T-helper 1 cell treated with Interleukin-12 subunit alpha and Interleukin-12 subunit beta and Interleukin-4 antibody, amounts not matched to agents 30 μg/mL and 1 μg/mL, for 36 hours (primary cell): ENCODE data around the gene CDKL4.

Source experiments
- H3K27ac Mint-ChIP-seq: one replicate; pipeline ENCODE4 v1.8.0; 2021; ENCODE audit warnings: mild to moderate bottlenecking, mixed read lengths
- H3K27me3 Mint-ChIP-seq: one replicate; pipeline ENCODE4 v1.8.0; 2021; ENCODE audit warnings: low read depth, mixed read lengths
- H3K36me3 Mint-ChIP-seq: one replicate; pipeline ENCODE4 v1.8.0; 2021; ENCODE audit warnings: low read depth, mixed read lengths
- H3K4me1 Mint-ChIP-seq: one replicate; pipeline ENCODE4 v1.8.0; 2021; ENCODE audit warnings: low read depth, mixed read lengths
- H3K4me3 Mint-ChIP-seq: one replicate; pipeline ENCODE4 v1.8.0; 2021; ENCODE audit warnings: mild to moderate bottlenecking, moderate library complexity, mixed read lengths
- H3K9me3 Mint-ChIP-seq: one replicate; pipeline ENCODE4 v1.8.0; 2021; ENCODE audit warnings: mixed read lengths

CDKL4 gene

DNA sequence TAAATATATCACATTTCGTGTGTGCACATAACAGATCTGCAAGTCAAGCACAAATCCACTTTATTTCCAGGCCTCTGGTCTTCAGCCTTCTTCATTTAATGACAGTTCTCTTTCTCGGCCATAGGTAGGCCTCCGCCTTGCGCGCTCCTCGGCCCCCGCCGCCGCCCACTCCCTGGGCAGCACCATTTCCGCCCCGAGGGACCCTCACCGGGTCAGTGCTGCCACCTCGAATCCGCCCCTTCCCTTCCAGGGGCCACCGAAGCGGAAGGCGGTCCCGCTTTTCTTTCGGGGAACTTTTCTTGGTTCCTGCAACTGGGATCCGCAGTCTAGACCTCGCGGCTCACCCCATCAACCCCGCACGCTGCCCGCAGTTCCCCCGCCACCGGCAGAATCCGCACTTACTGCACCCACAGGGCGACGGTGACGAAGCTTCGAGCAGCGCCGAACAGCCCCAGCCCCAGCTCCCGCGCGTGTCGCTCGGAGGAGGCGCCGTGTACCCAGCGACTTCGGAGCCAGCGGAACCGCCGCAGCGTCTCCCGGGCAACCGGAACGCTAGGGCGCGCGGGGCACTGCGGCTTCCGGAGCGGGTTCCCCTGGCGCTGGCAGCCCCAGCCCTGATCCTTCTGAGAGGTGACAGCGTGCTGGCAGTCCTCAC is at the start of gene CDKL4:
Gene CDKL4 (minus strand): TSS at position 502 of the 655 bp plus-strand sequence.
- Mint-ChIP-seq H3K4me1 (peaks cover 14% of the 10 kb centered on the region), H3K9me3 (no peaks in the 10 kb centered on the region), H3K36me3 (peaks cover 2% of the 10 kb centered on the region), H3K4me3 (peak within 1 kb of the TSS; percentile 77), H3K27me3 (peaks cover 4% of the 10 kb centered on the region), H3K27ac (no peak within 1 kb of the TSS)

DNA sequence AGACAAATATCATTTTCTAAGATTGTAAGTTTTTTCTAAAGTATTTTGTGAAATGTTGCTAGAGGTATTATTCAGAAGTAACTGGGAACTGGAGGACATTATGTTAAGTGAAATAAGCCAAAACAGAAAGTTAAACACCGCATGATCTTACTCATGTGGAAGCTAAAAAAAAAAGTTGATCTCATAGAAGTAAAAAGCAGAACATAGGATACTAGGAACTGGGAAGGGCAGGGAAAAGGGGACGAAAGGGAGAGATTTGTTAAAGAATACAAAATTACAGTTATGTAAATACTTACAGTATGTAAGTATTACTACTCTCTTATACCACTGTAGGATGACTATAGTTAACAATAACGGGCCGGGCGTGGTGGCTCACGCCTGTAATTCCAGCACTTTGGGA is 46.7 kb upstream of the CDKL4 start:
- Mint-ChIP-seq H3K27me3 (no peaks in the 10 kb centered on the region), H3K36me3 (peaks cover 5% of the 10 kb centered on the region), H3K4me1 (no peaks in the 10 kb centered on the region), H3K27ac (no peak overlapping the region), H3K9me3 (no peaks in the 10 kb centered on the region), H3K4me3 (no peak overlapping the region)

DNA sequence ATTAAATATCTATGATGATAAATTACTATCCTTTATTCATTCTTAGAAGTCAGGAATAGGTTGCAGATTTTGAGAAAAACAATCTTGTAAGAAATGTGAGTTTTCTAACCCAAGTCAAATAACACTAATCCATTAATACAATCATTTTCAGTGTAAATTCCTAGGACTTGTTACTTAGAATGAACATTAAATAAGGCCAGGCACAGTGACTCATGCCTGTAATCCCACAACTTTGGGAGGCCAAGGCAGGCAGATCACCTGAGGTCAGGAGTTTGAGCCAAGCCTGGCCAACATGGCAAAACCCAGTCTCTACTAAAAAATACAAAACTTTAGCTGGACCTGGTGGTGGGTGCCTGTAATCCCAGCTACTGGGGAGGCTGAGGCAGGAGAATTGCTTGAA is 45.8 kb upstream of the CDKL4 start:
- no peaks in the 10 kb centered on the region for H3K9me3 Mint-ChIP-seq
- peaks cover 5% of the 10 kb centered on the region for H3K36me3 Mint-ChIP-seq
- no peaks in the 10 kb centered on the region for H3K27me3 Mint-ChIP-seq
- H3K27ac Mint-ChIP-seq: no peak overlapping the region
- H3K4me1 Mint-ChIP-seq: no peaks in the 10 kb centered on the region
- no peak overlapping the region for H3K4me3 Mint-ChIP-seq

DNA sequence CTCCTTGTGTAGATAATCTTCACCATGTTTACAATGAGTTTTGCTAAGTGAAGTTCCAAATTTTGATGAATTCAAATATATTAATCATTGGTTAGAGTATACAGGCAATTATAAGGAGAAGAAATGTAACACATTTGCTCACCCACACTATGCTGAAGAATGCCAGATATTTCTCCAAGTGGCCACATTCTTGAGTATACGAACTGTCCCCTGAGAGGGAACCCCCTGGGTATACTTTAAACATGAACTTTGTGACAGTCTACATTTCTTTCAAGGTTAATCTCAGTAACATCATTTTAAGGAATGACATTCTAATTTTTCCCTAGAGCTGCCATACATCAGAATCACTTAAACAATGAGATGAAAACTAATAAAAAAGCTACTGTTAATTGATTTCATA is 39.8 kb upstream of the CDKL4 start:
- no peaks in the 10 kb centered on the region for H3K9me3 Mint-ChIP-seq
- H3K27ac Mint-ChIP-seq: no peak overlapping the region
- no peaks in the 10 kb centered on the region for H3K4me1 Mint-ChIP-seq
- H3K4me3 Mint-ChIP-seq: no peak overlapping the region
- H3K36me3 Mint-ChIP-seq: peaks cover 2% of the 10 kb centered on the region
- no peaks in the 10 kb centered on the region for H3K27me3 Mint-ChIP-seq

DNA sequence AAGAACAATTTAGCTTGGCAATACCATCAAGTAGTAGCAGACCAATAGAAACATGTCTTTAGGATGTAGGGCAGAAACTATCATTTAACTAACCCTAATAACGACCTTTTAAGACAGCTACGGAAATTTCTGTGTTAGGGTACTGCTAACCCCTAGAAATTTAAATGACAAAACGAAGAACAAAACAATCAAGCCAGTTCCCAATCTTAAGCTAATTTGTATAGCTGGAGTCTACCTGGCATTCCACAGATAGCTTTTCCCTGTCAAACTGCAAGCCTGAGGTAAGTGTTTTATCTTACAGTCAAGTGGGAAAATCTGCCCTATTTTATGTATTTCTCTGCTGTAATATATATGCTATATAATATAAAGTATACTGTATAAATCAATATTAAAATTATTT is 37.6 kb upstream of the CDKL4 start:
- no peaks in the 10 kb centered on the region for H3K4me1 Mint-ChIP-seq

DNA sequence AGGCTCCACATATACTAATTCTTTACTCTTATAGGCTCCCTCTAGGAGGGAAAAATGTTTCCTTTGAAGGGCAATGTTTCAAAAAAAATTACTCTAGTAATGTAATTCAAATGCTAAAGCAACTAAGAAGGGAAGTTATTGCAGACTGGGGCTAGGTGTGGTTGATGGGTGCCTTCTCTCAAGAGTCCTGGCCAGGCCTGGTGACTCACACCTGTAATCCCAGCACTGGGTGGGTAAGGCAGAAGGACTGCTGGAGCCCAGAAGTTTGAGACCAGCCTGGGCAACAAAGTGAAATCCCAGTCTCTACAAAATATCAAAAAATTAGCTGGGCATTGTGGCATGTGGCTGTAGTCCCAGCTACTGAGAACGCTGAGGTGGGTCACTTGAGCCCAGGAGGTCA is 31.2 kb upstream of the CDKL4 start:
- H3K27me3 Mint-ChIP-seq: no peaks in the 10 kb centered on the region
- H3K4me3 Mint-ChIP-seq: no peak overlapping the region
- no peaks in the 10 kb centered on the region for H3K4me1 Mint-ChIP-seq
- H3K27ac Mint-ChIP-seq: no peak overlapping the region
- H3K9me3 Mint-ChIP-seq: no peaks in the 10 kb centered on the region
- H3K36me3 Mint-ChIP-seq: peaks cover 5% of the 10 kb centered on the region

More for the DNA sequence above, 37.6 kb upstream of the CDKL4 start:
- H3K27me3 Mint-ChIP-seq: no peaks in the 10 kb centered on the region
- no peak overlapping the region for H3K27ac Mint-ChIP-seq
- H3K9me3 Mint-ChIP-seq: no peaks in the 10 kb centered on the region
- H3K4me3 Mint-ChIP-seq: no peak overlapping the region
- H3K36me3 Mint-ChIP-seq: peaks cover 7% of the 10 kb centered on the region

DNA sequence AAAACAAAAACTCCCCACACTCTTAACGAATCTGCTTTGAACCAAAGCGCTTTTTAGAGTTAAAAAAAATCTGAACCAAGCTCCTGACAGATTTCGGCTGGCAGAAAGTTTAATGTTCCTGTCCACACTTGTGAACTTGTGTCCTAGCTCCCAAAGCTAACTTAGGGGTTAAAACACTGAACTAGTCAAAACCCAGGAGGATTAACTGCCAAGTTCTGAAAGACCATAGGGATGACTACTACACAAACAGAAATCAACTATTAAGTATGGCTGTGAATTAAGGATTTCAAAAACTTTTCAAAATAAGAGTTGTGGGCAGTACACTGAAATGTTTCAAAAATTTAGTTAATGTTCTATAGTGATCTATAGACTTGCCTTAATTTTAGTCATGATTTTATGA is 26.2 kb upstream of the CDKL4 start:
- no peak overlapping the region for H3K4me3 Mint-ChIP-seq
- H3K36me3 Mint-ChIP-seq: no peaks in the 10 kb centered on the region
- H3K4me1 Mint-ChIP-seq: peaks cover 11% of the 10 kb centered on the region
- no peaks in the 10 kb centered on the region for H3K27me3 Mint-ChIP-seq
- no peak overlapping the region for H3K27ac Mint-ChIP-seq
- no peaks in the 10 kb centered on the region for H3K9me3 Mint-ChIP-seq

DNA sequence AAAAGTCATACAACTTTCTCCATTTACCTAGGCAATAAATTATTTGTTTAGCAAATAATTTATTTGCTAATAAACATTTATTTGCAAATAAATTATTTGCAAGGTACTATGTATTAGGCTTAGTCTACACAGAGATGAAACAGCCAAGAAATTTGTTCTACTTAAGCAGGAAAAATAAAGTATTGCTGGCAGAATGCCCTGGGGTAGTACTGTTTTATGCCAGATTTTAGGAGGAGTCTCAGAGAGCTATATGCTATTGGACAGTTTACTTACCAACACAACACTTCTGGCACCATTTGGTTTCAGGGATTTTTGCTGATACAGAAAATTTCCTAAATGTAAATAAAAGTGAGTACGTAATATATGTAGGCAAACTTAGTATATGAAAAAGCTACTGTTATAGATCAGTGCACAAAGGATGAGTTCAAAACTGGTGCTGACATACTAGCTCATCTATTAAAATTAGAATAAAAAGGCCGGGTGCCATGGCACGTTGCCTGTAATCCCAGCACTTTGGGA is 23.2 kb upstream of the CDKL4 start:
- Mint-ChIP-seq H3K36me3 (peaks cover 3% of the 10 kb centered on the region), H3K27ac (no peak overlapping the region)

DNA sequence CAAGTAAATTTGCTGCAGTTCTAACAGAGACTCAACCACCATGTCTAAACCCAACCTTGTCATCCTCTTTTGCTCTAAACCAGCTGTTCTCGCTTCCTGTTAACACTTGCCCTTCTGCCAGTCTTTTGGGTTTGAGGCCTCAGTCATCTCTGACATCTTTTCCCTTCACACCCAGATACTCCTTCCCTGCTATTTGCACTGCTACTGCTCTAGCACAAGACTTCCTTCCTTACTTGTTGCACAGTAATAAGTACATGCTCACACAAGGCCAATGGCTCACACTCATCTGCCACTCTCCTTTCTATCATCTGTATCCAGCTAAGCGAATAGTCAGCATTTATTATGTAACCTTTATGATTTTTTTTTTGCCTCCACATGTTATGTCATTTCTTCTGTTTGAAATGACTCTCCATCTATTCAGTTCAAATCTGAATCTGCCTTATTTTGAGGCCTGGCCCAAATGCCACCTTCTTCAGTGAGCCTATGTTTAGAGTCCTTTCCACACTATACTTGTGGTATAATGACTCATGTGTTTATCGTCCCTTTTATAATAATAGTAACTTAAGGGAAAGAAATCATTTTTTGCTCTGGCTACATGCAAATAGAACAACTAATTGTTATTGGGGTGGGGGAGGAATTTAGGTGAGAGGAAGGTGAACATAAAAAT is 22.5 kb upstream of the CDKL4 start:
- H3K4me3 Mint-ChIP-seq: no peak overlapping the region
- peaks cover 17% of the 10 kb centered on the region for H3K4me1 Mint-ChIP-seq
- peaks cover 3% of the 10 kb centered on the region for H3K36me3 Mint-ChIP-seq
- no peaks in the 10 kb centered on the region for H3K27me3 Mint-ChIP-seq
- no peaks in the 10 kb centered on the region for H3K9me3 Mint-ChIP-seq
- H3K27ac Mint-ChIP-seq: peak overlapping the region; percentile 0

More for the DNA sequence above, 23.2 kb upstream of the CDKL4 start:
- Mint-ChIP-seq H3K9me3 (no peaks in the 10 kb centered on the region), H3K4me1 (peaks cover 17% of the 10 kb centered on the region), H3K4me3 (no peak overlapping the region), H3K27me3 (no peaks in the 10 kb centered on the region)

DNA sequence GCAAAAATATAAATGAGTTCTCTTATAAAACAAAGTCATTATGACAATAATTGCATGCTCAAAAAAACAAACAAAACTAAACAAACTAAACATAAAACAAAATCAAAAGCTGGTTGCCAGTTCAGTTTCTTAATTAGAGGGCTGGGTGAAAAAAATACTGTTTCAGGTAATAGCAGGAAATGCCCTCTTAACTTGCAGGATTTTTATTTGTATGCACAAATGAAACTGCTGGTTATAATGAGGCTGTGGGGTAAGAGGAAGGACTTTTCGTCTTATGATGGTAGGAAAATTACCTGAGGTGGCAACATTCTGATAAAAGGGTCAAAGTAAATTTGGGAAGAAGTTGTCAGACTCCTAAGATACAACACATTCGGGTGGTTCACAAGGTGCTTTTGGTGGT is 21.5 kb upstream of the CDKL4 start:
- H3K9me3 Mint-ChIP-seq: no peaks in the 10 kb centered on the region
- peaks cover 3% of the 10 kb centered on the region for H3K36me3 Mint-ChIP-seq
- H3K27me3 Mint-ChIP-seq: no peaks in the 10 kb centered on the region
- H3K27ac Mint-ChIP-seq: no peak overlapping the region
- no peak overlapping the region for H3K4me3 Mint-ChIP-seq
- peaks cover 17% of the 10 kb centered on the region for H3K4me1 Mint-ChIP-seq

DNA sequence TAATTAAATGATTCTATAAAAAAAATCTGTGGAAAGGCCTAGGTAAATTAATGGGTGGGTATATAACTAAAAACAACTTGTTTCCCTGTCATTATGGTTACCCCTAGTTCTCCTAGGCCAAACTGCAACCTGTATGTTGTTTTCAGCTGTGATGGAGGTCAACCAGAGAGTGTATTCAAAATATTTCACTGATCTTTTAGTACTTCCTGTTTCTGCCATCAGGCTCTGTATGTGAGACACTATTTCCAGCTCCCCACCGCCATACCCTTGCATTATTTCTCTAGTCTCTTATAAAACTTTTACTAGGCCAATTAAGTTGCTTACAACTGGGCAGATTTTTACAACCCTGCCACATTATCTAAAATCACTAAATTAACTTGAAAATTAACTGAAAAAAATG is 21.0 kb upstream of the CDKL4 start:
- Mint-ChIP-seq H3K4me1 (peaks cover 17% of the 10 kb centered on the region), H3K27me3 (no peaks in the 10 kb centered on the region), H3K36me3 (peaks cover 3% of the 10 kb centered on the region), H3K27ac (no peak overlapping the region), H3K4me3 (no peak overlapping the region), H3K9me3 (no peaks in the 10 kb centered on the region)

DNA sequence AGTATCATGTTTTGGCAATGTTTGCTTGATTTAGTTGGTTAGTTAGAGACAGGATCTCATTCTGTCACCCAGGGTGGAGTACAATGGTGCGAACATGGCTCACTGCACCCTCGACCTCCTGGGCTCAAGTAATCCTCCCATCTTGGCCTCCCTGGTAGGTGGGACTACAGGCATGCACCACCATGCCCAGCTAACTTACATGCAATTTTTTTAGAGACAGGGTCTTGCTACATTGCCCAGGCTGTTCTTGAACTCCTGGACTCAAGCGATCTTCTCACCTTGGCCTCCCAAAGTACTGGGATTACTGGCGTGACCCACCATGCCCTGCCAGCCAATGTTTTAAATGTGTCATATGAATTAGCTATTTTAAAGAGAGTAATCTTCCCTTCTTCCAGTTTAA is 16.3 kb upstream of the CDKL4 start:
- Mint-ChIP-seq H3K27me3 (no peaks in the 10 kb centered on the region), H3K4me3 (no peak overlapping the region), H3K27ac (no peak overlapping the region), H3K9me3 (no peaks in the 10 kb centered on the region), H3K36me3 (peaks cover 8% of the 10 kb centered on the region), H3K4me1 (peaks cover 7% of the 10 kb centered on the region)

DNA sequence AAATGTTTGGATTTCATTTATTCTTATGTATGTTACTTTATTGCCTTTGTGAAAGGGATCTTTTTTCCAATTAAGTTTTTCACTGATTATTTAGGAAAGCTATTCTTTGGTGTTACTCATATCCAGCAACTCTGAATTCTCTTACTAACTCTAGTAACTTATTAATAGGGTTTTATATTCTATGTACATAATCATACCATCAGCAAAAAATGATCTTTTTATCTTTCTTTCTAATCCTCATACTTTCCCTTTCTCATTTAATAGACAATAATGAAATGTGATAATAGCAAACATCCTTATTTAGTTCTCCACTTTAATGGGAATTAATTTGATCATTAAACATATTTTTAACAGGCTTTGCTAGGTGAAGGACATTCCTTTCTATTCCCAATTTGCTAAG is 12.3 kb upstream of the CDKL4 start:
- Mint-ChIP-seq H3K27ac (no peak overlapping the region), H3K4me1 (no peaks in the 10 kb centered on the region), H3K9me3 (peaks cover 4% of the 10 kb centered on the region), H3K4me3 (no peak overlapping the region), H3K36me3 (peaks cover 15% of the 10 kb centered on the region), H3K27me3 (no peaks in the 10 kb centered on the region)

DNA sequence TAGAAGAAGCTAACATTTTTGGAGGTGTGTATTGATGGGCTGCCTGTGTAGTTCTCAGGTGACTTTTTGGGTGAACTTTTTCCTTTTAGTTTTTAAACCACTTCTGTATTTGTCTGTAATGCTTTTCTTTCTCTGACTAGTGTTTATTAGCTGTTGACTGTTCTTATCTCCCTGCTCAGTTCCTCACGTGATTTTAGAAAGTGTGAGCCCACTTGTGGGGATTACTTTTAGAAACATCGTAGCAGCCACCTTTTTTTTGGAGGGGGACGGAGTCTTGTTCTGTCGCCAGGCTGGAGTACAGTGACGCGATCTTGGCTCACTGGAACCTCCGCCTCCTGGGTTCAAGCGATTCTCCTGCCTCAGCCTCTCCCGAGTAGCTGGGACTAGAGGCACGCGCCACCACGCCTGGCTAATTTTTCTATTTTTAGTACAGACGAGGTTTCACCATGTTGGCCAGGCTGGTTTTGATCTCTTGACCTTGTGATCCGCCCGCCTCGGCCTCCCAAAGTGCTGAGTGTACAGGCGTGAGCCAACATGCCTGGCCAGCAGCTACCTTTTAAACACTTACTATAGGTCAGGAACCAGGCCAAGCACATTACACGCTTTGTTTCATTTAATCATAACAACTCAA is 9.2 kb upstream of the CDKL4 start:
- no peak overlapping the region for H3K4me3 Mint-ChIP-seq
- H3K36me3 Mint-ChIP-seq: peaks cover 17% of the 10 kb centered on the region
- H3K27ac Mint-ChIP-seq: no peak overlapping the region
- H3K9me3 Mint-ChIP-seq: peaks cover 4% of the 10 kb centered on the region
- no peaks in the 10 kb centered on the region for H3K27me3 Mint-ChIP-seq
- H3K4me1 Mint-ChIP-seq: peaks cover 2% of the 10 kb centered on the region

DNA sequence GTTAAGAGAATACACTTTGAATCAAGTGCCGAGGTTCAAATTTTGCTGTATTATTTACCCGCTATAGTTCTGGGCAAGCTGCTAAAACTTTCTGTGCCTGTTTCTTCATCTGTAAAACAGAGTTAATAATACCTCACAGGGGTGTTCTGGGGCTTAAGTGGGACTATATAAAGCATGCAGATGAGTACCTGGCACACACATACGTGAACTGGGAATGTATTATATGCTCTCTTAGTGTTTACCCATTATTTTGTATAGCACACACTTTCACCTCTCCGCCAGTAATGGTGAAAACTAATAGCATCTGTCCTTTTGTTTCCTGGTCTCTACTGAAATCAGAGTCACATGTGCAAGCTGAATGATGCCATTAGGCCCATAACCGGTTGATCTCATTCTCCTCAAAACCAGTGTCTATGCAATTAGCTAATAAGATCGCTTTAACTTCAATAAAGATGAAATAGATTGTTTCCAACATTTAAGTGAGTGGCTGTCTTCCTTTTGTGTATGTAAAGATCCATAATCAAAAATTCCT is 3.8 kb upstream of the CDKL4 start:
- peaks cover 8% of the 10 kb centered on the region for H3K36me3 Mint-ChIP-seq
- H3K9me3 Mint-ChIP-seq: peaks cover 4% of the 10 kb centered on the region
- H3K4me1 Mint-ChIP-seq: peaks cover 17% of the 10 kb centered on the region
- H3K27ac Mint-ChIP-seq: no peak overlapping the region
- H3K27me3 Mint-ChIP-seq: peaks cover under 1% of the 10 kb centered on the region
- no peak overlapping the region for H3K4me3 Mint-ChIP-seq
